GM06990 (cell line): ENCODE results near the gene CCDC82.

Experiments
- DNase-seq: peaks from one replicate; pipeline ENCODE4 v3.0.0-alpha.2; 2011; ENCODE audit not compliant: insufficient read length; ENCODE audit errors: extremely low read depth
- H3K27me3 ChIP-seq: replicated peaks from 2 replicates; pipeline ENCODE4 v1.6.0; 2011; ENCODE audit warnings: low read length; ENCODE audit not compliant: control insufficient read depth, insufficient read depth
- H3K36me3 ChIP-seq: 2 replicates; pipeline ENCODE4 v1.5.1; 2011; ENCODE audit warnings: low read length; ENCODE audit not compliant: control insufficient read depth, insufficient read depth
- H3K4me3 ChIP-seq: replicated peaks from 2 replicates; pipeline ENCODE4 v1.5.1; 2011; ENCODE audit warnings: low read depth, mild to moderate bottlenecking, control low read depth, low read length
- CTCF ChIP-seq: IDR thresholded peaks from 2 replicates; pipeline ENCODE4 v1.5.1; 2011; ENCODE audit warnings: low read length, control low read depth, mild to moderate bottlenecking, inconsistent platforms; ENCODE audit not compliant: insufficient read depth, poor library complexity, severe bottlenecking

The CCDC82 gene

GRCh38 chr11:96391698-96392307 lies 2.1 kb upstream of the CCDC82 start:
- DNase-seq, result no peak
- H3K4me3 ChIP-seq, result no peak overlapping the region
- no peak for TF ChIP-seq CTCF
- no peaks in the 10 kb centered on the region for H3K27me3 ChIP-seq
- H3K36me3 ChIP-seq, result no peaks in the 10 kb centered on the region

GRCh38 chr11:96390488-96390792 lies 728 bp upstream of the CCDC82 start:
- Histone ChIP-seq H3K4me3 (peak overlapping the region; percentile 73), H3K36me3 (no peaks in the 10 kb centered on the region), H3K27me3 (no peaks in the 10 kb centered on the region)
- DNase-seq, result no peak
- no peak for TF ChIP-seq CTCF

- no peak for TF ChIP-seq CTCF
- no peak for DNase-seq
- H3K4me3 ChIP-seq, result peak overlapping the region; percentile 73
- no peaks in the 10 kb centered on the region for H3K36me3 ChIP-seq
- no peaks in the 10 kb centered on the region for H3K27me3 ChIP-seq
Measured at GRCh38 chr11:96388891-96389719, 607 bp downstream of the CCDC82 start.

- Histone ChIP-seq H3K4me3 (no peak overlapping the region), H3K36me3 (no peaks in the 10 kb centered on the region), H3K27me3 (no peaks in the 10 kb centered on the region)
- no peak for DNase-seq
- TF ChIP-seq CTCF, result no peak
Measured at GRCh38 chr11:96385187-96385586, 4.5 kb downstream of the CCDC82 start.

GRCh38 chr11:96384156-96384555 lies 5.6 kb downstream of the CCDC82 start:
- H3K4me3 ChIP-seq, result no peak overlapping the region
- no peak for DNase-seq
- no peaks in the 10 kb centered on the region for H3K36me3 ChIP-seq
- no peak for TF ChIP-seq CTCF
- H3K27me3 ChIP-seq, result no peaks in the 10 kb centered on the region
